BLaER1 treated with 17β-estradiol and CSF1 and Interleukin-3, amounts not matched to agents 10 nM and 100 nM (cell line): ENCODE results near the gene CYBB.

Experiments
- H3K27ac ChIP-seq, 11 experiments: shearing (Covaris generic); formaldehyde crosslinking; 2 replicates each; pipeline ENCODE4 v1.8.1; 2022
- H3K27me3 ChIP-seq, 11 experiments: shearing (Covaris generic); formaldehyde crosslinking; 2 replicates each; pipeline ENCODE4 v1.8.1; 2022
- H3K36me3 ChIP-seq, 11 experiments: shearing (Covaris generic); formaldehyde crosslinking; 2 replicates each; pipeline ENCODE4 v1.8.1; 2022
- H3K4me1 ChIP-seq, 10 experiments: shearing (Covaris generic); formaldehyde crosslinking; 2 replicates each; pipeline ENCODE4 v1.8.1; 2022
- H3K4me2 ChIP-seq, 11 experiments: shearing (Covaris generic); formaldehyde crosslinking; 2 replicates each; pipeline ENCODE4 v1.8.1; 2022
- H3K4me3 ChIP-seq, 10 experiments: shearing (Covaris generic); formaldehyde crosslinking; 2 replicates each; pipeline ENCODE4 v1.8.1; 2022
- H3K9ac ChIP-seq, 11 experiments: shearing (Covaris generic); formaldehyde crosslinking; 2 replicates each; pipeline ENCODE4 v1.8.1; 2022
- H3K9me3 ChIP-seq, 11 experiments: shearing (Covaris generic); formaldehyde crosslinking; replicated peaks in 1 of 11; 2 replicates each; pipeline ENCODE4 v1.8.1; 2022
- H4K20me1 ChIP-seq, 11 experiments: shearing (Covaris generic); formaldehyde crosslinking; 2 replicates each; pipeline ENCODE4 v1.8.1; 2022
- Cebpa-rat ChIP-seq, 11 experiments: shearing (Covaris generic); IDR thresholded peaks; 2 replicates each; pipeline ENCODE4 v1.8.1; 2022

Gene CYBB

GRCh38 chrX:37809970-37810369, 30.1 kb downstream of the CYBB start:
- Histone ChIP-seq H3K9ac (peak overlapping the region in 4 of 11 experiments; percentile 18 to 52 (median 34); a peak in 5 of 22 replicates), H3K4me3 (no peak overlapping the region), H4K20me1 (no peaks in the 10 kb centered on the region), H3K9me3 (peaks cover 0 to 36% (median 0%) of the 10 kb centered on the region in 11 experiments; a peak in 13 of 22 replicates), H3K27me3 (no peaks in the 10 kb centered on the region), H3K36me3 (peaks cover 0 to 93% (median 16%) of the 10 kb centered on the region in 11 experiments; a peak in 12 of 22 replicates), H3K4me1 (peaks cover 38 to 98% (median 66%) of the 10 kb centered on the region in 10 experiments), H3K27ac (peak overlapping the region in 7 of 11 experiments; percentile 55 to 90 (median 80); a peak in 13 of 22 replicates), H3K4me2 (peak overlapping the region in 6 of 11 experiments; percentile 65 to 87 (median 72); a peak in 11 of 22 replicates)
- TF ChIP-seq Cebpa-rat (IDR thresholded peaks at IDR 0.05), result no peak

- Histone ChIP-seq H3K4me3 (no peak overlapping the region), H3K9ac (peak overlapping the region in 6 of 11 experiments; percentile 15 to 63 (median 36); a peak in 9 of 22 replicates), H4K20me1 (no peaks in the 10 kb centered on the region), H3K4me2 (peak overlapping the region; percentile 43 to 87 (median 65); a peak in 21 of 22 replicates), H3K27ac (peak overlapping the region in 10 of 11 experiments; percentile 19 to 90 (median 80); a peak in 19 of 22 replicates), H3K27me3 (no peaks in the 10 kb centered on the region), H3K4me1 (peaks cover 56 to 99% (median 80%) of the 10 kb centered on the region in 10 experiments), H3K36me3 (peaks cover 0 to 72% (median 16%) of the 10 kb centered on the region in 11 experiments; a peak in 12 of 22 replicates), H3K9me3 (peaks cover 0 to 20% (median 0%) of the 10 kb centered on the region in 11 experiments; a peak in 13 of 22 replicates)
- TF ChIP-seq Cebpa-rat (IDR thresholded peaks at IDR 0.05), result no peak
These were observed 32.3 kb downstream of the CYBB start for GRCh38 chrX:37812110-37812509.

DNA sequence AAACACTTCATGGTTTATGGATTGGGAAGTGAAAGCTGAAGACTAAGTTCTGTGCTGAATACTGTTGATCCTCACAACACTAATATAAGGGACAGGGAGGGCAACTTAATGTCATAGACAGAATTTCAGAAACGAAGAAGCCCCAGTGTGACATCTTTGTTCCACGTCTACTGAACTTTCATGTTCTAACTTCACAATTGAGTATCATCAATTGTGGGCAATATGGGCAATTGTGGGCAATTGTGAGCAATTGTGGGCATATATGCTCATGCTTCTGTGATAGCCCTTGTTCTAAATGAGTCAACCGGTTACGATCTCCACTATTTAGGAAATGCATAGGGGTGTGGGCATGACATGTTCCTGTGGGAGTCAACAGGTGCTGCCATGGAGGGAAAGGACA, 33.7 kb downstream of the CYBB start:
- peak overlapping the region in 7 of 11 experiments; percentile 13 to 63 (median 26); a peak in 10 of 22 replicates for H3K9ac ChIP-seq
- no peaks in the 10 kb centered on the region for H4K20me1 ChIP-seq
- peaks cover 0 to 10% (median 0%) of the 10 kb centered on the region in 11 experiments; a peak in 6 of 22 replicates for H3K9me3 ChIP-seq
- peak overlapping the region; percentile 43 to 87 (median 65) for H3K4me2 ChIP-seq
- peaks cover 0 to 58% (median 11%) of the 10 kb centered on the region in 11 experiments; a peak in 11 of 22 replicates for H3K36me3 ChIP-seq
- H3K27ac ChIP-seq, result peak overlapping the region; percentile 34 to 90 (median 80); a peak in 19 of 22 replicates
- no peak overlapping the region for H3K4me3 ChIP-seq
- no peak for TF ChIP-seq Cebpa-rat (IDR thresholded peaks at IDR 0.05)
- H3K27me3 ChIP-seq, result no peaks in the 10 kb centered on the region
- H3K4me1 ChIP-seq, result peaks cover 69 to 100% (median 90%) of the 10 kb centered on the region in 10 experiments

DNA sequence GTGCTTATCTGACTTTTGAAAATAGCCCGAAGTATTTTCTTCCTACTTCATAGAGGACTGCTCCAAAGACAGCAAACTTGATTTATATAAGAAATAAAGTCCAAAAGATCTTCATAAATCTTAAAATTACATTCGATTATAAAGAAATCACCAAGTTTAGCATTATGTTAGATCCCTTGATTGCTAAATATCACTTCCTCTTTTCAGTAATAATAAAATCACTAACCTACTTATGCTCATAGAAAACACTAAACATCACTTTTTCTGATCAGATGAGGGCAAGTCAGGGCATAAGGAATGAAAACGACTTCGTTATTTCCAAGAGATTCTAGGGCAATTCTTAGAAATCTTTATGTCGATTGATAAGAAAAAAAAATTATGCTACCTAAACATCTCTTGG, 35.5 kb downstream of the CYBB start:
- TF ChIP-seq Cebpa-rat (IDR thresholded peaks at IDR 0.05), result no peak
- peaks cover 87 to 100% (median 99%) of the 10 kb centered on the region in 10 experiments for H3K4me1 ChIP-seq
- no peaks in the 10 kb centered on the region for H4K20me1 ChIP-seq
- no peaks in the 10 kb centered on the region for H3K27me3 ChIP-seq
- H3K4me2 ChIP-seq, result peak overlapping the region; percentile 58 to 87 (median 80); a peak in 20 of 22 replicates
- peaks cover 0 to 15% (median 6%) of the 10 kb centered on the region in 11 experiments; a peak in 10 of 22 replicates for H3K9me3 ChIP-seq
- H3K4me3 ChIP-seq, result no peak overlapping the region
- peak overlapping the region in 6 of 11 experiments; percentile 28 to 53 (median 40); a peak in 9 of 22 replicates for H3K9ac ChIP-seq
- H3K36me3 ChIP-seq, result peaks cover 0 to 40% (median 3%) of the 10 kb centered on the region in 11 experiments; a peak in 9 of 22 replicates
- peak overlapping the region; percentile 16 to 90 (median 80); a peak in 20 of 22 replicates for H3K27ac ChIP-seq

DNA sequence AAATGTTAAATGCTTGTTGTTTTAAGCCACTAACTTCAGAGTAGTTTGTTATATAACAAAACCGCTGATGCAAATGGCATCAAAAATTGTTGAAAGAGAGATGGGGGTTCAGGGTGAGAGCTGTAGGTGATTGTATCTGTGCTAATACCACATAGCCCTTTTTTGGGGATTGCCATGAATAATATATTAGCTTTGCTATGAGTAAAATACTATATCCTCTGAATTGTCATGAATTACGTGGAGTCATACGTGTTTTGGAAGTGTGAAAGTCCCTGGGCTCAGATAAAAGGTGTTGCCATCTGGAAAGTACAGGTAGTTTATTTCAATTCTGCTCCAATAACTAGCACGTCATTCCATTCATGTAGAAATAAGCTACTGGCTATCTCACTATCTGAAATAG, 36.9 kb downstream of the CYBB start:
- H3K4me2 ChIP-seq, result peak overlapping the region; percentile 58 to 87 (median 80)

GRCh38 chrX:37817176-37817575, 37.3 kb downstream of the CYBB start:
- TF ChIP-seq Cebpa-rat (IDR thresholded peaks at IDR 0.05), result no peak
- Histone ChIP-seq H3K27ac (peak overlapping the region in 10 of 11 experiments; percentile 37 to 90 (median 80); a peak in 20 of 22 replicates), H3K4me1 (peaks cover 87 to 100% (median 95%) of the 10 kb centered on the region in 10 experiments), H3K9me3 (peaks cover 0 to 16% (median 7%) of the 10 kb centered on the region in 11 experiments; a peak in 9 of 22 replicates), H3K9ac (peak overlapping the region in 9 of 11 experiments; percentile 24 to 73 (median 63); a peak in 15 of 22 replicates), H3K27me3 (no peaks in the 10 kb centered on the region), H3K4me3 (no peak overlapping the region), H3K36me3 (peaks cover 0 to 25% (median 0%) of the 10 kb centered on the region in 11 experiments; a peak in 6 of 22 replicates), H3K4me2 (peak overlapping the region; percentile 58 to 87 (median 80)), H4K20me1 (no peaks in the 10 kb centered on the region)

More for the DNA sequence above, 36.9 kb downstream of the CYBB start:
- Histone ChIP-seq H3K36me3 (peaks cover 0 to 26% (median 0%) of the 10 kb centered on the region in 11 experiments; a peak in 6 of 22 replicates), H3K9ac (peak overlapping the region in 7 of 11 experiments; percentile 24 to 73 (median 46); a peak in 9 of 22 replicates), H4K20me1 (no peaks in the 10 kb centered on the region), H3K27ac (peak overlapping the region in 10 of 11 experiments; percentile 37 to 90 (median 80); a peak in 19 of 22 replicates), H3K27me3 (no peaks in the 10 kb centered on the region), H3K9me3 (peaks cover 0 to 18% (median 7%) of the 10 kb centered on the region in 11 experiments; a peak in 9 of 22 replicates), H3K4me1 (peaks cover 91 to 100% (median 97%) of the 10 kb centered on the region in 10 experiments), H3K4me3 (no peak overlapping the region)
- TF ChIP-seq Cebpa-rat (IDR thresholded peaks at IDR 0.05), result no peak

GRCh38 chrX:37817579-37817978, 37.7 kb downstream of the CYBB start:
- Histone ChIP-seq H3K36me3 (peaks cover 0 to 21% (median 0%) of the 10 kb centered on the region in 11 experiments; a peak in 6 of 22 replicates), H3K4me3 (0 out of 20 replicates have a peak overlapping the region, but pooled peaks of 1 of the 10 experiments have one; percentile 10), H3K4me2 (peak overlapping the region; percentile 58 to 87 (median 80)), H3K27ac (peak overlapping the region in 10 of 11 experiments; percentile 37 to 90 (median 80); a peak in 20 of 22 replicates), H3K9me3 (peaks cover 0 to 16% (median 7%) of the 10 kb centered on the region in 11 experiments; a peak in 9 of 22 replicates), H3K9ac (peak overlapping the region in 9 of 11 experiments; percentile 24 to 73 (median 63); a peak in 13 of 22 replicates), H4K20me1 (no peaks in the 10 kb centered on the region), H3K27me3 (no peaks in the 10 kb centered on the region), H3K4me1 (peaks cover 86 to 100% (median 95%) of the 10 kb centered on the region in 10 experiments)
- TF ChIP-seq Cebpa-rat (IDR thresholded peaks at IDR 0.05), result no peak

DNA sequence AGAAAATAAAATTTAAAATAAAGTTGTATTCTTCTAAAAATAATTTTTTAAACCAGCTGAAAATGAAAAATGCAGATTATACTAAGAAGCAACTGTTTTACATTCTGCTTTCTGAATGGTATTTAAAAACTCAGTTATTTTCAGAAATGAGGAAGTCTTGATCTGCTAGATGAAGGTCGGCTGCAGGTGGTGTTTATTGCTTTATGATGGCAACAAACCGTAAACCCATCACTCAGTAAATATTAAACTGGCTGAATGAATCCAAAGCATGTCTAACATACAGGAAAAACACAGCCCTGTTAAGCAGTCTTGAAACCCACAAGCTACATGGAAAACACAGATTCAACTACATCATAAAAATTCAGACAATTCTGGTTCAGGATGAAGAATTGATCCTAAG, 38.2 kb downstream of the CYBB start:
- H3K27ac ChIP-seq, result peak overlapping the region in 10 of 11 experiments; percentile 27 to 90 (median 80); a peak in 19 of 22 replicates
- peak overlapping the region in 1 of 10 experiments; percentile 10; a peak in 2 of 20 replicates for H3K4me3 ChIP-seq
- H3K27me3 ChIP-seq, result no peaks in the 10 kb centered on the region
- H3K9ac ChIP-seq, result peak overlapping the region in 9 of 11 experiments; percentile 33 to 73 (median 66); a peak in 17 of 22 replicates
- H3K4me1 ChIP-seq, result peaks cover 86 to 100% (median 93%) of the 10 kb centered on the region in 10 experiments
- H3K4me2 ChIP-seq, result peak overlapping the region; percentile 26 to 87 (median 80); a peak in 21 of 22 replicates
- TF ChIP-seq Cebpa-rat (IDR thresholded peaks at IDR 0.05), result no peak
- H4K20me1 ChIP-seq, result no peaks in the 10 kb centered on the region
- peaks cover 0 to 16% (median 7%) of the 10 kb centered on the region in 11 experiments; a peak in 9 of 22 replicates for H3K9me3 ChIP-seq
- H3K36me3 ChIP-seq, result peaks cover 0 to 16% (median 0%) of the 10 kb centered on the region in 11 experiments; a peak in 6 of 22 replicates
